Motor neuron (in vitro differentiated cells): Measurements from ENCODE around the gene FHIT. TPM values are rescaled to one million over a fixed set of nuclear protein-coding genes. Genes with fewer than 3 reads are reported as not detected.

ENCODE experiments used
- ATAC-seq, 8 experiments: fragments of 200-7000 bp; cut with Tn5 transposase; replicated peaks in 6 of 8; 2 replicates each; pipeline ENCODE4 v1.8.0; 2021; ENCODE audit warnings: mild to moderate bottlenecking in 8 of 8, moderate library complexity in 8 of 8
- H3K27ac ChIP-seq, 2 donors: fragments of 250-450 bp; sonication (Bioruptor Pico); 2 replicates each; pipeline ENCODE4 v1.9.0; 2021; ENCODE audit warnings: antibody characterized with exemption in 2 of 2, mild to moderate bottlenecking in 2 of 2, moderate library complexity in 1 of 2
- H3K4me1 ChIP-seq, 2 donors: fragments of 250-450 bp; sonication (Bioruptor Pico); replicated peaks in 1 of 2; 2 replicates each; pipeline ENCODE4 v1.6.1; 2021; ENCODE audit warnings: antibody characterized with exemption in 2 of 2, mild to moderate bottlenecking in 2 of 2, moderate library complexity in 1 of 2
- H3K4me3 ChIP-seq, 5 donors: fragments of 250-450 bp; sonication (Bioruptor Pico); 2 replicates each; pipeline ENCODE4 v1.9.0; 2021; ENCODE audit warnings: antibody characterized with exemption in 5 of 5, mild to moderate bottlenecking in 5 of 5, moderate library complexity in 4 of 5
- WGBS, 10 experiments: fragments of 450-650 bp; shearing (Covaris generic); methylation state at CpG; one replicate each; pipeline ENCODE4 v1.0.0; 2022; 5-methylcytosine and 5-hydroxymethylcytosine counted together
- in situ Hi-C, 9 experiments: fragments of 400-800 bp; cut with MboI; loops; one replicate each; pipeline ENCODE4 v1.15.0; 2021; ENCODE audit warnings: low sequenced_read_pairs in 9 of 9, low pct_unique_long_range_greater_than_20kb in 2 of 9; ENCODE audit not compliant: unreplicated experiment in 9 of 9
- total RNA-seq, 8 experiments: library from RNA; unstranded; fragments of 300-600 nt; gene quantifications; 2 replicates each; pipeline versions ENCODE4 v1.2.3 to v1.2.4, GENCODE V29; 2022

Gene FHIT
- total RNA-seq, 8 experiments from 2014 or later = 1.6 to 25.1 (median 12.1) TPM

DNA sequence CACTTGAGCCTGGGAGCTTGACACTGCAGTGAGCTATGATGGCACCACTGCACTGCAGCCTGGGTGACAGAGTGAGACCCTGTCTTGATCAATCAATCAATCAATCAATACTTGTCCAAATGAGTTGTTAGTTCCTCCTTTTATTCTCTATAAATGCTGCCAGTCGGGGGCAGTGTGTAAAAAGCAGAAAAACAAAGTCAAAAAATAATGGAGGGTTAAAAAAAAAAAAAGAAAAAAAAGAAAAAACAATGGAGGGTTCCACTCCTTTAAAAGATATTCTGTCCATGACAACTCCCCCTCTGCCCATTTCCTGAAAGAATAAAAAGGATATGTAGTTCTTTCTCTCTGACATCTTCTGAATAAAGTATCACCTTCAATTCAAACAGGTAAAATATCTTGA lies 1068.6 kb downstream of the FHIT start:
- no peak overlapping the region for H3K4me3 ChIP-seq
- 0 to 100% (median 56%) methylated on average over 1 of the region's 1 CpG; no CpG with 5 or more reads in 2 of the 10 experiments for WGBS, 10 experiments
- H3K27ac ChIP-seq = no peak overlapping the region
- in situ Hi-C loops = no loop called here
- no peak for ATAC-seq
- H3K4me1 ChIP-seq = peaks cover 0 to 17% of the 10 kb centered on the region in 2 donors

DNA sequence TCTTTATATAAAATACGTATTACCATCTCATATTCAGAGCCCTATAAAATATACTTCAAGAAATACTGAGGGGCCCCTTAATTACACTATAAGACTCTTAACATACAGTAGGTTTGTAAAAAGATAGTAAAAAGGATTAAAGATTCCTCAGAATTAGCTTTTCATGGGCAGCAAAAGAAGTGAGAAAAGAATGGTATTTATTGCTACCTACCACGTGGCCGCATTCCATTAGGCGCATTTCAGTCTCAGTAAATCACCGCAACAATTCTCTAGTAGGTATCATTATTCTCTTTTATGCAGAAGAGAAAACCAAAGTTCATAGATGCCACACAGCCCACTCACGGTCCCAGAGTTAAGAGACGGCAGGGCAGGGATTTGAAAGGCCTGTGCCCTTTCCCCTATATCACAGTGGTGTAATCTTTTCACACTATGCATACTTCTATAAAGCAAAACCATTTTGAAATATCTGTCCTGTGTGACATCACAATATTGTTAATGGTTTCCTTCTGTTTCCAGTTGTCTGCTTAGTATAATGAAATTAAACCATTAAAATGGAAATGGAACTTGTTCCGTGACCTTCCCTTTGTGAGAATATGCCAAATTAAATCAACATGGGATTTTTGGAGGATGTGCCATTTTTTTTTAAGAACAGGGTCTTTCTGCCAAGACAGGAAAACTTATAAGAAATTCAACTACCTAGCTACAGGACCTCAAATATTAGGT lies 1072.2 kb downstream of the FHIT start:
- peak in 5 of 8 experiments; percentile 14 to 89 (median 57) for ATAC-seq
- Histone ChIP-seq H3K4me1 (peaks cover 0 to 17% of the 10 kb centered on the region in 2 donors), H3K4me3 (no peak overlapping the region), H3K27ac (no peak overlapping the region)
- in situ Hi-C loops = no loop called here
- 36 to 94% (median 54%) methylated on average over 2 to 8 of the region's 8 CpGs for WGBS, 10 experiments

- H3K4me1 ChIP-seq = peaks cover 0 to 17% of the 10 kb centered on the region in 2 donors
- in situ Hi-C loops = no loop called here
- WGBS, 10 experiments = 47 to 100% (median 89%) methylated on average over 1 to 2 of the region's 2 CpGs; no CpG with 5 or more reads in 1 of the 10 experiments
- H3K27ac ChIP-seq = no peak overlapping the region
- no peak for ATAC-seq
- H3K4me3 ChIP-seq = no peak overlapping the region
These were observed 1073.5 kb downstream of the FHIT start for GRCh38 chr3:60177726-60178125.

DNA sequence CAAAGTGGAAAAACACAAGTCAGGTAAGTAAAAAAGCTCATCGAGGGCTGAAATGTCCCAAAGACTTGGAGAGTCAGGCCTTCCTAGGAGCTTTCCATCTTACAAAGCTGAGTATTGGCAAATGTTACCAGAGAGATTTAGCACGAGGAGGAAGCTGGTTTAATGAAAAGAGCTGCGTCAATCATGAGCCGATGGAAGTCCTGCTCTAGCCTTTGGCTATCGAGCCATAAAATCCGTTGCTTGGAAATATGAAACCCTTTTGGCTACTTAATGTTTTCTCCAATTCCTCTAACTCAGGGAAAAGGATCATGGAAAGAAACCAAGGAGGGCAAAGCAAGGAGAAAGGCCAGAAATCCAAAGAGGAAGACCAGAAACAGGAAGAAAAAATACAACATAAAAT lies 1074.6 kb downstream of the FHIT start:
- H3K4me3 ChIP-seq = no peak overlapping the region
- ATAC-seq = no peak
- WGBS, 10 experiments = 23 to 87% (median 79%) methylated on average over 3 to 6 of the region's 6 CpGs
- H3K4me1 ChIP-seq = peaks cover 0 to 17% of the 10 kb centered on the region in 2 donors
- in situ Hi-C loops = no loop called here
- no peak overlapping the region for H3K27ac ChIP-seq

DNA sequence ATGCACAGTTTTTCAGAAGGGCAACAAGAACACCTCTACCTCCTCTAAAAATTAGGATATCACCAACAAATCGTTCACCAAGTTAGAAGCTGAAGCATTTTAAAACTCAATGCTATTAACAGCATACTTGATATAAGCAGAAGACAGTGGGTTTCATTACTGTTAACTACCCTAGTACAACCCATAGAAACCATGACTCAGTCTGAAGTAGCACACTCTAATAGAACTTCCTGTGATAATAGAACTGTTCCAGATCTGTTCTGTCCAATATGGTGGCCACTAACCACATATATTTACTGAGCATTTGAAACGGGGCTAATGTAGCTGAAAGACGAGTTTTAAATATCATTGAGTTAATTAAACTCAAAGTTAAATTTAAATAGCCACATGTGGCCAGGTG lies 1075.6 kb downstream of the FHIT start:
- H3K27ac ChIP-seq = no peak overlapping the region
- peaks cover 0 to 17% of the 10 kb centered on the region in 2 donors for H3K4me1 ChIP-seq
- H3K4me3 ChIP-seq = no peak overlapping the region
- WGBS, 10 experiments = 11 to 91% (median 74%) methylated on average over 1 to 3 of the region's 3 CpGs; no CpG with 5 or more reads in 3 of the 10 experiments
- ATAC-seq = no peak
- in situ Hi-C loops = no loop called here

- Histone ChIP-seq H3K27ac (no peak overlapping the region), H3K4me1 (no peaks in the 10 kb centered on the region), H3K4me3 (no peak overlapping the region)
- in situ Hi-C loops = no loop called here
- ATAC-seq = no peak
- 56 to 100% (median 93%) methylated on average over 1 to 5 of the region's 5 CpGs; no CpG with 5 or more reads in 1 of the 10 experiments for WGBS, 10 experiments
These were observed 1081.5 kb downstream of the FHIT start for GRCh38 chr3:60169755-60170154.

GRCh38 chr3:60167186-60167585 lies 1084.1 kb downstream of the FHIT start:
- in situ Hi-C loops = no loop called here
- Histone ChIP-seq H3K4me1 (no peaks in the 10 kb centered on the region), H3K4me3 (no peak overlapping the region), H3K27ac (no peak overlapping the region)
- peak in 3 of 8 experiments; percentile 33 to 85 (median 61) for ATAC-seq

DNA sequence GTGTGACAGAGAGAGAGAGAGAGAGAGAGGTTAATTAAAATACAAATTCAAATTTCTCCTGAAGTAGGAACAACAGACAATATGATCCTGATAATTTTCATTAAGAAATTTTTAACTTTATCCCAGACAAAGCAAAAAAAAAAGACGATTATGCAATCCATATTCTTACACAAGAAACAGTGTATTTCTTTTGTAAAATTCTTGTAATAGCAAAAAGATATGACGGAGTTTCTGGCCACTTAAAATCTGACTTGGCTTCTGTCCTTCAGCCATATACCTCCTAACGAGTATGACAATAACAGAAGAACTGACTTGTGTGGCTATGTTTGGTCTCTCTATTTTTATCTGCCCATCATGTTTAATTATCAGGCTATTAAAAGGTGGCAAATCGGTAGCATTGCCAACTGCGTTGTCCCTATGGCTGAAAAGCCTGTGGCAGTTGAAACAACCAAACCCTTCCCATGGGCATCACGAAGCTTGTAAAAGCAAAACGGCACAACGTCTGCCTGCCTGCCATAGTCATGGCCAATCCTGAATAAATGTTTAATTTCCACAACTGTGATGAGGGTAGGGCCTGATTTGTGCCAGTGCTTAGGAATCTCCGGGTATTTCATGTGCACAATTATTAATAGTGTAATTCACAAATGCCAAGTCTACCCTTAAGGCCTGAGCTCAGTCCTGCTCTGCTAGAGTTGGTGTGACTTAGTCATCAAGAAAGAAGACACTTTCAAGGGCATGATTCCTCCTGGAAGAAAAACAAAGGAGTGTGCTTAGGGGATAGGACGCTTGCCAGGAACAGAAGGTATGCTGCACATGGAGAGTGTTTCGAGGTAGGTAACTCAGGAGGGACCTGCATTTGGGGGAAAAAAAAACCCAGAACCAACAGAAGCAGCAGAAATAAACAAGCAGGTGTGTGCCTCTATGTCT lies 1090.2 kb downstream of the FHIT start:
- in situ Hi-C loops = no loop called here
- Histone ChIP-seq H3K4me3 (no peak overlapping the region), H3K27ac (no peak overlapping the region), H3K4me1 (peaks cover 3 to 6% of the 10 kb centered on the region in 2 donors)
- 33 to 96% (median 82%) methylated on average over 3 to 10 of the region's 11 CpGs for whole genome bisulfite sequencing, 10 experiments
- ATAC-seq = no peak

DNA sequence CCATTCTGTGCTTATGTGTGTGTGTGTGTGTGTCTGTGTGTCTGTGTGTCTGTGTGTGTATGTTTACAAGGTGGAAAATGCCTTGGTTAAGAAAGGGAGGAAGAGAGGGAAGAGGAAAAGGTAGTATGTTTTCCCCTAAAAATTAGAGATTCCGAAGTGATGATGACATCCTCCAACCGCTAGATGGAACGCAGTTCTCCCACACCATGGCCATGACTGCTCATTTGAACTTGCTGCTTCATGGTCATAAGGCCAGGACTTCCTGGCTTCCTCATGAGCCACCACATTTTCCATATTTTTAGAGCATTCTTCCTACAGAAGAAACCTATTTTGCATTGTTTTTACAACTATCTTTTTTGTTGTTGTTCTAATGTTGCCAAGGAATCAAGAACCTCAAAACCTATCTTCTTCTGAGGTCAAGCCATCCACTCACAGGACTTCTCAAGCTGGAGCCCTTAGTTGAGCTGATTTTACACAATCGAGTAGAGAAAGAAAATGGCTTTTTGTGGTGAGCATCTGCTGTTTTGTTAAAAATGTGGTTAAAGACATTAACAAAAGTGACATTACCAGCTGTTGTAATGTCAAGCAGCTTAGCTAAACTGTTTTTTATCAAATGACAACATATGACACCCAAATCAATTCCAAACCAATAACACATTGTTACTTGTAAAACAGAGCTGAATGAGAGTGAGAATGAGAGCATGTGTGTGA lies 1091.0 kb downstream of the FHIT start:
- Histone ChIP-seq H3K4me3 (no peak overlapping the region), H3K4me1 (peaks cover 3 to 6% of the 10 kb centered on the region in 2 donors), H3K27ac (no peak overlapping the region)
- in situ Hi-C loops = no loop called here
- whole genome bisulfite sequencing, 10 experiments = 0 to 100% (median 83%) methylated on average over 1 to 4 of the region's 4 CpGs; no CpG with 5 or more reads in 2 of the 10 experiments
- ATAC-seq = peak in 2 of 8 experiments; percentile 22 to 68

DNA sequence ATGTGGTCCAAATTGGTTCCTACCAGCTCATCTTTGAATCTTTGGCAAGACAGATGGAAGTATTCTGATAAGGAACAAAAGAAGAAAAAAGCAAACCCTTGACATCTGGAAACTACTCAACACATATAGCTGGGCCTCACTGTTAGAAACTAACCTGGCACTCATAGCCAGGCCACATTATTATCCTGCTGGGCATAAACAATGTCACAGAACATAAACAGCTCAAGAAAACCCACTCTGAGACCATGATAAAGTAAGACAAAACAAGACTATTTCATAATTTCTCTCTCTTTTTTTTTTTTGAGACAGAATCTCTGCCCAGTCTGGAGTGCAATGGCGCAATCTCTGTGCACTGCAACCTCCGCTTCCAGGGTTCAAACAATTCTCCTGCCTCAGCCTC lies 1093.2 kb downstream of the FHIT start:
- ATAC-seq = no peak
- Histone ChIP-seq H3K27ac (no peak overlapping the region), H3K4me3 (no peak overlapping the region), H3K4me1 (peaks cover 3 to 6% of the 10 kb centered on the region in 2 donors)
- in situ Hi-C loops = no loop called here
- 79 to 100% (median 100%) methylated on average over 1 to 2 of the region's 2 CpGs; no CpG with 5 or more reads in 4 of the 10 experiments for WGBS, 10 experiments

- 58 to 100% (median 96%) methylated on average over 1 to 4 of the region's 4 CpGs; no CpG with 5 or more reads in 1 of the 10 experiments for WGBS, 10 experiments
- peak in 1 of 8 experiments; percentile 23 for ATAC-seq
These were observed 1097.2 kb downstream of the FHIT start for GRCh38 chr3:60154011-60154410.

DNA sequence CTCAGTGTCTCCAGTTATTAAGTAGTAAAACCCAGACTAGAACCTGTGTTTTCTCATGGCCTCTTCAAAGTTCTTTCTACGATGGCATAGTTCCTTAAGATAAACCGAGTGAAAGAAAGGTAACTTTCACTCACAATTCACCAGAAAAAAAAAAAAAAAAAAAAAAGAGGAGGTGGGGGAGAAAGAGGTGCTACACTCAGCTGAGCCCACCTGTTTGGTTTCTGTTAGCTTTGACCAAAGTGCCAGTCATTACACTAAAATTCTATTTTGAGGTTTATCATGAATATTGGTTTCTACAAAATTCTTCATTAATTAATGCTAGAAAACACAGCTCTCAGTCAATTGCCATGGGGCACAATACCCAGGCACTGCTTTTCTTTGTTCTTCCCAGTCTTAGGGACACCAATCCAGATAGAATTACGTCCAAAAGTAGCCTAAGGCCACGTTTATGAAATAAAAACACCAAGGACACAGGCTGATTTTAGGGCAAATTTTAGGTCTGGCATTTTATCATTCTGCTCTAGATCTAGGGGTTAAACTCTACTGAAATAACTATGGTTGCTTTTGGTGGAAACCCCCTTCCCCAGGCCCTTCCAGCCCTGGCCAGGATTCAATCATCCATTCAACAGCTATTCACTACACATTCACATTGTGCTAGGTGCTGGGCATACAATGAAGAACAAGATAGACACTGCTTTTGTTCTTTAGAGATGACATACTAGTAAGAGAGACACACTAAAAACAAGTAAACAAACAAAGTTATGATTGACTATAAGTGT lies 1097.8 kb downstream of the FHIT start:
- WGBS, 10 experiments = 13 to 96% (median 63%) methylated on average over 1 to 4 of the region's 4 CpGs; no CpG with 5 or more reads in 1 of the 10 experiments
- H3K27ac ChIP-seq = no peak overlapping the region
- peaks cover 0 to 4% of the 10 kb centered on the region in 2 donors for H3K4me1 ChIP-seq
- in situ Hi-C loops = no loop called here
- no peak for ATAC-seq
- H3K4me3 ChIP-seq = no peak overlapping the region

More at GRCh38 chr3:60154011-60154410, 1097.2 kb downstream of the FHIT start:
- H3K4me1 ChIP-seq = no peaks in the 10 kb centered on the region
- in situ Hi-C loops = no loop called here
- H3K4me3 ChIP-seq = no peak overlapping the region
- H3K27ac ChIP-seq = no peak overlapping the region
